Measurements from ENCODE around the gene GREM2. TPM values are rescaled to one million over a fixed set of nuclear protein-coding genes. Genes with fewer than 3 reads are reported as not detected.

The GREM2 gene
- total RNA-seq, 4 donors from 2014 or later, result 0.10 to 0.75 (median 0.64) TPM

GRCh38 chr1:240508950-240509349 is 103.0 kb downstream of the GREM2 start:
- Histone ChIP-seq H3K4me3 (no peak overlapping the region), H3K9me3 (no peaks in the 10 kb centered on the region), H3K27me3 (no peaks in the 10 kb centered on the region), H3K36me3 (no peaks in the 10 kb centered on the region), H3K4me1 (no peaks in the 10 kb centered on the region), H3K27ac (no peak overlapping the region)
- DNase-seq (no peak), ATAC-seq (no peak)
- in situ Hi-C loops (cut with MboI; ENCODE audit: low sequenced_read_pairs in 4 of 4) (no loop called here), intact Hi-C loops (cut with DNase I; ENCODE audit: low total_unique reads) (no loop called here)
- TF ChIP-seq CTCF (IDR thresholded peaks at IDR 0.05 in 4 of 5, conservative IDR thresholded peaks at IDR 0.05 in 1 of 5) (no peak), POLR2A (IDR thresholded peaks at IDR 0.05) (no peak)

GRCh38 chr1:240508201-240508600 is 103.8 kb downstream of the GREM2 start:
- in situ Hi-C loops (cut with MboI; ENCODE audit: low sequenced_read_pairs in 4 of 4), result no loop called here
- H3K4me3 ChIP-seq, result no peak overlapping the region
- H3K4me1 ChIP-seq, result no peaks in the 10 kb centered on the region
- ATAC-seq (no peak), DNase-seq (no peak)
- intact Hi-C loops (cut with DNase I; ENCODE audit: low total_unique reads), result no loop called here
- no peaks in the 10 kb centered on the region for H3K27me3 ChIP-seq
- no peaks in the 10 kb centered on the region for H3K36me3 ChIP-seq
- H3K27ac ChIP-seq, result no peak overlapping the region
- H3K9me3 ChIP-seq, result no peaks in the 10 kb centered on the region
- TF ChIP-seq POLR2A (IDR thresholded peaks at IDR 0.05) (no peak), CTCF (IDR thresholded peaks at IDR 0.05 in 4 of 5, conservative IDR thresholded peaks at IDR 0.05 in 1 of 5) (no peak)

- no peaks in the 10 kb centered on the region for H3K36me3 ChIP-seq
- TF ChIP-seq CTCF (IDR thresholded peaks at IDR 0.05 in 4 of 5, conservative IDR thresholded peaks at IDR 0.05 in 1 of 5), result no peak
- no peak for TF ChIP-seq POLR2A (IDR thresholded peaks at IDR 0.05)
- H3K4me1 ChIP-seq, result no peaks in the 10 kb centered on the region
- intact Hi-C loops (cut with DNase I; ENCODE audit: low total_unique reads) (no loop called here), in situ Hi-C loops (cut with MboI; ENCODE audit: low sequenced_read_pairs in 4 of 4) (no loop called here)
- no peak overlapping the region for H3K4me3 ChIP-seq
- DNase-seq (no peak), ATAC-seq (no peak)
- H3K27me3 ChIP-seq, result no peaks in the 10 kb centered on the region
- no peak overlapping the region for H3K27ac ChIP-seq
- H3K9me3 ChIP-seq, result no peaks in the 10 kb centered on the region
These were observed 105.8 kb downstream of the GREM2 start for GRCh38 chr1:240506176-240506575.

GRCh38 chr1:240503558-240503957 is 108.4 kb downstream of the GREM2 start:
- in situ Hi-C loops (cut with MboI; ENCODE audit: low sequenced_read_pairs in 4 of 4) (no loop called here), intact Hi-C loops (cut with DNase I; ENCODE audit: low total_unique reads) (no loop called here)
- ATAC-seq, result no peak
- TF ChIP-seq POLR2A (IDR thresholded peaks at IDR 0.05) (no peak), CTCF (IDR thresholded peaks at IDR 0.05 in 4 of 5, conservative IDR thresholded peaks at IDR 0.05 in 1 of 5) (no peak)
- no peaks in the 10 kb centered on the region for H3K4me1 ChIP-seq
- no peak overlapping the region for H3K27ac ChIP-seq
- H3K4me3 ChIP-seq, result no peak overlapping the region
- DNase-seq, result no peak
- no peaks in the 10 kb centered on the region for H3K9me3 ChIP-seq
- no peaks in the 10 kb centered on the region for H3K27me3 ChIP-seq
- no peaks in the 10 kb centered on the region for H3K36me3 ChIP-seq

- TF ChIP-seq CTCF (IDR thresholded peaks at IDR 0.05 in 4 of 5, conservative IDR thresholded peaks at IDR 0.05 in 1 of 5) (no peak), POLR2A (IDR thresholded peaks at IDR 0.05) (no peak)
- in situ Hi-C loops (cut with MboI; ENCODE audit: low sequenced_read_pairs in 4 of 4), result no loop called here
These were observed 108.9 kb downstream of the GREM2 start for GRCh38 chr1:240503036-240503435.

More at GRCh38 chr1:240503036-240503435, 108.9 kb downstream of the GREM2 start:
- no peak overlapping the region for H3K4me3 ChIP-seq
- no peak for DNase-seq
- no peaks in the 10 kb centered on the region for H3K27me3 ChIP-seq
- intact Hi-C loops (cut with DNase I; ENCODE audit: low total_unique reads), result no loop called here
- H3K27ac ChIP-seq, result no peak overlapping the region
- H3K9me3 ChIP-seq, result no peaks in the 10 kb centered on the region
- ATAC-seq, result no peak
- no peaks in the 10 kb centered on the region for H3K4me1 ChIP-seq
- no peaks in the 10 kb centered on the region for H3K36me3 ChIP-seq
